Measurements from ENCODE around the gene CACNA1C.

CACNA1C gene

GRCh38 chr12:2198542-2198941 is 145.8 kb downstream of the CACNA1C start:
- no peak for TF ChIP-seq JUND (IDR thresholded peaks at IDR 0.05; ENCODE audit: low read depth)
- in situ Hi-C loops (cut with HindIII; ENCODE audit: low pct_unique_long_range_greater_than_20kb, low sequenced_read_pairs) = no loop called here
- no peak for DNase-seq (ENCODE audit: low read depth in 1 of 2, low spot score in 1 of 2)

- in situ Hi-C loops (cut with HindIII; ENCODE audit: low pct_unique_long_range_greater_than_20kb, low sequenced_read_pairs) = no loop called here
- no peak for DNase-seq (ENCODE audit: low read depth in 1 of 2, low spot score in 1 of 2)
- no peak for TF ChIP-seq JUND (IDR thresholded peaks at IDR 0.05; ENCODE audit: low read depth)
Observed at GRCh38 chr12:2205996-2206395, 153.2 kb downstream of the CACNA1C start.

GRCh38 chr12:2208837-2209635 is 156.2 kb downstream of the CACNA1C start:
- no peak for DNase-seq (ENCODE audit: low read depth in 1 of 2, low spot score in 1 of 2)
- TF ChIP-seq JUND (IDR thresholded peaks at IDR 0.05; ENCODE audit: low read depth) = no peak
- in situ Hi-C loops (cut with HindIII; ENCODE audit: low pct_unique_long_range_greater_than_20kb, low sequenced_read_pairs) = no loop called here

GRCh38 chr12:2211119-2211518 is 158.3 kb downstream of the CACNA1C start:
- TF ChIP-seq JUND (IDR thresholded peaks at IDR 0.05; ENCODE audit: low read depth) = no peak
- DNase-seq (ENCODE audit: low read depth in 1 of 2, low spot score in 1 of 2) = no peak
- in situ Hi-C loops (cut with HindIII; ENCODE audit: low pct_unique_long_range_greater_than_20kb, low sequenced_read_pairs) = no loop called here

- in situ Hi-C loops (cut with HindIII; ENCODE audit: low pct_unique_long_range_greater_than_20kb, low sequenced_read_pairs) = no loop called here
- no peak for TF ChIP-seq JUND (IDR thresholded peaks at IDR 0.05; ENCODE audit: low read depth)
- no peak for DNase-seq (ENCODE audit: low read depth in 1 of 2, low spot score in 1 of 2)
Observed at GRCh38 chr12:2212537-2212936, 159.8 kb downstream of the CACNA1C start.

GRCh38 chr12:2212971-2213869 is 160.4 kb downstream of the CACNA1C start:
- in situ Hi-C loops (cut with HindIII; ENCODE audit: low pct_unique_long_range_greater_than_20kb, low sequenced_read_pairs) = no loop called here
- no peak for TF ChIP-seq JUND (IDR thresholded peaks at IDR 0.05; ENCODE audit: low read depth)
- no peak for DNase-seq (ENCODE audit: low read depth in 1 of 2, low spot score in 1 of 2)

GRCh38 chr12:2214411-2214810 is 161.6 kb downstream of the CACNA1C start:
- in situ Hi-C loops (cut with HindIII; ENCODE audit: low pct_unique_long_range_greater_than_20kb, low sequenced_read_pairs) = no loop called here
- no peak for DNase-seq (ENCODE audit: low read depth in 1 of 2, low spot score in 1 of 2)
- TF ChIP-seq JUND (IDR thresholded peaks at IDR 0.05; ENCODE audit: low read depth) = no peak

GRCh38 chr12:2215709-2216560 is 163.1 kb downstream of the CACNA1C start:
- TF ChIP-seq JUND (IDR thresholded peaks at IDR 0.05; ENCODE audit: low read depth) = no peak
- in situ Hi-C loops (cut with HindIII; ENCODE audit: low pct_unique_long_range_greater_than_20kb, low sequenced_read_pairs) = no loop called here
- no peak for DNase-seq (ENCODE audit: low read depth in 1 of 2, low spot score in 1 of 2)

- no peak for TF ChIP-seq JUND (IDR thresholded peaks at IDR 0.05; ENCODE audit: low read depth)
- in situ Hi-C loops (cut with HindIII; ENCODE audit: low pct_unique_long_range_greater_than_20kb, low sequenced_read_pairs) = no loop called here
- no peak for DNase-seq (ENCODE audit: low read depth in 1 of 2, low spot score in 1 of 2)
Observed at GRCh38 chr12:2218706-2219105, 165.9 kb downstream of the CACNA1C start.

- DNase-seq (ENCODE audit: low read depth in 1 of 2, low spot score in 1 of 2) = no peak
- in situ Hi-C loops (cut with HindIII; ENCODE audit: low pct_unique_long_range_greater_than_20kb, low sequenced_read_pairs) = no loop called here
- TF ChIP-seq JUND (IDR thresholded peaks at IDR 0.05; ENCODE audit: low read depth) = no peak
Observed at GRCh38 chr12:2221030-2221621, 168.3 kb downstream of the CACNA1C start.

- TF ChIP-seq JUND (IDR thresholded peaks at IDR 0.05; ENCODE audit: low read depth) = no peak
- no peak for DNase-seq (ENCODE audit: low read depth in 1 of 2, low spot score in 1 of 2)
- in situ Hi-C loops (cut with HindIII; ENCODE audit: low pct_unique_long_range_greater_than_20kb, low sequenced_read_pairs) = no loop called here
Observed at GRCh38 chr12:2222691-2223090, 169.9 kb downstream of the CACNA1C start.

- no peak for TF ChIP-seq JUND (IDR thresholded peaks at IDR 0.05; ENCODE audit: low read depth)
- in situ Hi-C loops (cut with HindIII; ENCODE audit: low pct_unique_long_range_greater_than_20kb, low sequenced_read_pairs) = no loop called here
- DNase-seq (ENCODE audit: low read depth in 1 of 2, low spot score in 1 of 2) = no peak
Observed at GRCh38 chr12:2224961-2225360, 172.2 kb downstream of the CACNA1C start.
